ENCODE measurements around the gene FN3KRP.

DNA sequence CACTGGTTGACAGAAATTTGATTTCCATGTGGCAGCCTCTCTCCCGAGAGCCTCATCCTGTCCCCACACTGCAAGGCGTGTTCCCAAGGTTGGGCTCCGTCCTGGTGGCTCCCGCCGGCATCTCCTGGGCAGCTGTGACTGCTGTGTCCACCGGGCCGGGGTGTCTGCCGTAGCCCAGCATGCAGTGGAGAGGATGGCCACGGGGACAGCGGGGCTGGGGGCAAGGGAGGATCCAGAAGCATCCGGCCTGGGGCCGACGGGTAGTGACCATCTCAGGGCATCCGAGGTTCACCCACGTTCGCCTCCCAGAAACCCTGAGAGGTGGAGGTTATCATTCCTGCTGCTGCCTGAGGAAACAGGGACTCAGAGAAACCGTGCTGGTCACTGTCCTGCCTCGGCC is 10.8 kb upstream of the FN3KRP start:
- TF ChIP-seq, protein P1, sequence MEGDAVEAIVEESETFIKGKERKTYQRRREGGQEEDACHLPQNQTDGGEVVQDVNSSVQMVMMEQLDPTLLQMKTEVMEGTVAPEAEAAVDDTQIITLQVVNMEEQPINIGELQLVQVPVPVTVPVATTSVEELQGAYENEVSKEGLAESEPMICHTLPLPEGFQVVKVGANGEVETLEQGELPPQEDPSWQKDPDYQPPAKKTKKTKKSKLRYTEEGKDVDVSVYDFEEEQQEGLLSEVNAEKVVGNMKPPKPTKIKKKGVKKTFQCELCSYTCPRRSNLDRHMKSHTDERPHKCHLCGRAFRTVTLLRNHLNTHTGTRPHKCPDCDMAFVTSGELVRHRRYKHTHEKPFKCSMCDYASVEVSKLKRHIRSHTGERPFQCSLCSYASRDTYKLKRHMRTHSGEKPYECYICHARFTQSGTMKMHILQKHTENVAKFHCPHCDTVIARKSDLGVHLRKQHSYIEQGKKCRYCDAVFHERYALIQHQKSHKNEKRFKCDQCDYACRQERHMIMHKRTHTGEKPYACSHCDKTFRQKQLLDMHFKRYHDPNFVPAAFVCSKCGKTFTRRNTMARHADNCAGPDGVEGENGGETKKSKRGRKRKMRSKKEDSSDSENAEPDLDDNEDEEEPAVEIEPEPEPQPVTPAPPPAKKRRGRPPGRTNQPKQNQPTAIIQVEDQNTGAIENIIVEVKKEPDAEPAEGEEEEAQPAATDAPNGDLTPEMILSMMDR (IDR thresholded peaks at IDR 0.05): no peak
- TF ChIP-seq POLR2A (IDR thresholded peaks at IDR 0.05): no peak
